LNCaP clone FGC (cell line): ENCODE measurements around the gene MAEA.

Source experiments
- DNase-seq: peaks from one replicate; pipeline ENCODE4 v3.0.0-alpha.2; 2011; ENCODE audit warnings: low read depth
- H3K4me3 ChIP-seq: 2 replicates; pipeline ENCODE4 v1.5.1; 2011; ENCODE audit warnings: mild to moderate bottlenecking, low read depth, low read length, control low read depth
- CTCF ChIP-seq: IDR thresholded peaks from 2 replicates; pipeline ENCODE4 v1.5.1; 2012; ENCODE audit warnings: mild to moderate bottlenecking; ENCODE audit not compliant: control insufficient read depth, insufficient read depth; ENCODE audit errors: extremely low read depth

The MAEA gene

GRCh38 chr4:1250921-1251772 lies 38.5 kb upstream of the MAEA start:
- no peak overlapping the region for H3K4me3 ChIP-seq
- no peak for DNase-seq
- no peak for TF ChIP-seq CTCF

GRCh38 chr4:1251773-1252066 lies 38.0 kb upstream of the MAEA start:
- DNase-seq, result no peak
- H3K4me3 ChIP-seq, result no peak overlapping the region
- TF ChIP-seq CTCF, result no peak

GRCh38 chr4:1252928-1253492 lies 36.7 kb upstream of the MAEA start:
- H3K4me3 ChIP-seq, result no peak overlapping the region
- DNase-seq, result no peak
- TF ChIP-seq CTCF, result no peak

GRCh38 chr4:1253831-1254230 lies 35.9 kb upstream of the MAEA start:
- H3K4me3 ChIP-seq, result no peak overlapping the region
- DNase-seq, result no peak
- TF ChIP-seq CTCF, result no peak

GRCh38 chr4:1255151-1255550 lies 34.5 kb upstream of the MAEA start:
- no peak overlapping the region for H3K4me3 ChIP-seq
- no peak for TF ChIP-seq CTCF
- no peak for DNase-seq

GRCh38 chr4:1255699-1256098 lies 34.0 kb upstream of the MAEA start:
- DNase-seq, result no peak
- no peak overlapping the region for H3K4me3 ChIP-seq
- TF ChIP-seq CTCF, result no peak

GRCh38 chr4:1258457-1258856 lies 31.2 kb upstream of the MAEA start:
- H3K4me3 ChIP-seq, result no peak overlapping the region
- DNase-seq, result no peak
- TF ChIP-seq CTCF, result no peak
